AML-193 (cell line): ENCODE results near the gene NR2F1.

Experiments used
- DNase-seq, 2 experiments: peaks; one replicate each; lab custom pipeline; 2025; lab: John Stamatoyannopoulos, UW

NR2F1 gene

GRCh38 chr5:93591323-93591945, 8.4 kb downstream of the NR2F1 start:
- DNase-seq: no peak

DNA sequence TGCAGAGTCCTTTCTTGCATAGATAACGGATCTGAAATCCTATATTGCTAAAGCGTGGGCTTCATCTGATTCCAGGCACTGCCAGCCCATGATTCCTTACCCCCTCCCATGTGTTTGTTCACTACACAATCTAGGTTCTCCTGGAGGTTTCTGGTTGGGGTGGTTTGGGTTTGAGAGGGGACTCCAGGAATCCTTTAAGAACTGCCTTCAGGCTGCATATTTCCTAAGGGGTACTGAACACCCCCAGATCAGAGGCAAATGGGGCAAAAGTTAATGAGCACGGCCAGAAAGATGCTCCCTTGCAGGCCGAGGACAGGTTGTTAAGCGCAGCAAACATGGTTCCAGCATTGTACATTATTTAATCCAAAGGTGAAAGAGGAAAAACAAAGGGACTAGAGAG, 9.9 kb downstream of the NR2F1 start:
- no peak for DNase-seq

DNA sequence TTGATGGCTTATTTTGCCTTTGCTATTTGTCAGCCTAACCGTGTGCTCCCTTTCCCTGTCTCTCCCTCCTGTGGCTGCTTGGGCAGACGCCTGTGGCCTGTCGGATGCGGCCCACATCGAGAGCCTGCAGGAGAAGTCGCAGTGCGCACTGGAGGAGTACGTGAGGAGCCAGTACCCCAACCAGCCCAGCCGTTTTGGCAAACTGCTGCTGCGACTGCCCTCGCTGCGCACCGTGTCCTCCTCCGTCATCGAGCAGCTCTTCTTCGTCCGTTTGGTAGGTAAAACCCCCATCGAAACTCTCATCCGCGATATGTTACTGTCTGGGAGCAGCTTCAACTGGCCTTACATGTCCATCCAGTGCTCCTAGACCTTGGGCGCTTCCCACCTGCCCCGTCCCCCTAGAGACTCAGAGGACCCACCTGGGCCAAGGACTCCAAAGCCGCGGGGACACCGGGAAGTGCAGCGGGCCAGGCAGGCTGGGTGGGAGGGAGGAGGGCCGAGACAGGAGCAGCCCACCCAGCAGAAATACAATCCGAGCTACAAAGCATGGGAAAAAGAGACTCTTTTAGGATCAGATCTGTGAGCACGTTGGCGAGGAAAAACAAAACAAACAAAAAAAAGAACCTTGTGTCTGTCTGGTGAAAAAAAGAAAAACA, 10.6 kb downstream of the NR2F1 start:
- DNase-seq: no peak

- no peak for DNase-seq
Observed at GRCh38 chr5:93594591-93595419, 11.8 kb downstream of the NR2F1 start.

DNA sequence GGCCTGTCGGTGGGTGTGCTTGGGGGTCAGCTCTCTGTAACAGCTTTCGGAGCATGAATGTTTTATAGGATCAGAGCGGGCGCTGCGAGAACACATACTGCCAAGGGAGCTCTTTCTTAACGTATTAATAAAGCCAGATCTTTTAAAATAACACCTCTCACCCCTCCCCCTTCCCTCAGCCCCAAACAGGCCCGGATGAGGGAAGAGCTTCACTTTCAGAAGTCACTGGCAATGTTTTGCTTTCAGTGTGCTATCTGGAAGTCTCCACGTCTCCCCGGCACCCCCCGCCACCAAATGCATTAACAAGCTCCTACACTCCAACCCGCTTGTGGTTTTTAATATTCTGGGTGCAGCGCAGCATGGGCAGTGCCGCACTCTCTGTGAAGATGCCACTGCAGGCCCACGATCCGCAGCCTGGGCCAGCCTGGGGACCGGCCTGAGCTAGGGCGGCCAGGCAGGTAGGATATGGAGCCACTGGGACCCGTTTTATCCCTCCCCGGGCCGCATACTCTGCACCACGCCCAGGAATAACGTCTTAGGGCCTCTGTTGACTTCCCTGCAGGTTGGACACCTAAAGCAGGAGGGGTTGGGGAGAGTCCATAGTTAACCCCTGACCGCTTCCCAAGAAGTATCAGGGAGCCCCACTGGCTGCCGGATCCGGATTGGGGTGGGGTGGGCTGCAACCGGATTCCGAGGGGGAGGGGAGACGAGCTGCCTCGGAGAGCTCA, 12.6 kb downstream of the NR2F1 start:
- DNase-seq: no peak

- no peak for DNase-seq
Observed at GRCh38 chr5:93596310-93596675, 13.3 kb downstream of the NR2F1 start.

GRCh38 chr5:93596676-93597490, 13.9 kb downstream of the NR2F1 start:
- DNase-seq: peak; percentile 20 to 48

- no peak for DNase-seq
Observed at GRCh38 chr5:93598091-93599000, 15.3 kb downstream of the NR2F1 start.

- no peak for DNase-seq
Observed at GRCh38 chr5:93599001-93599379, 16.0 kb downstream of the NR2F1 start.

DNA sequence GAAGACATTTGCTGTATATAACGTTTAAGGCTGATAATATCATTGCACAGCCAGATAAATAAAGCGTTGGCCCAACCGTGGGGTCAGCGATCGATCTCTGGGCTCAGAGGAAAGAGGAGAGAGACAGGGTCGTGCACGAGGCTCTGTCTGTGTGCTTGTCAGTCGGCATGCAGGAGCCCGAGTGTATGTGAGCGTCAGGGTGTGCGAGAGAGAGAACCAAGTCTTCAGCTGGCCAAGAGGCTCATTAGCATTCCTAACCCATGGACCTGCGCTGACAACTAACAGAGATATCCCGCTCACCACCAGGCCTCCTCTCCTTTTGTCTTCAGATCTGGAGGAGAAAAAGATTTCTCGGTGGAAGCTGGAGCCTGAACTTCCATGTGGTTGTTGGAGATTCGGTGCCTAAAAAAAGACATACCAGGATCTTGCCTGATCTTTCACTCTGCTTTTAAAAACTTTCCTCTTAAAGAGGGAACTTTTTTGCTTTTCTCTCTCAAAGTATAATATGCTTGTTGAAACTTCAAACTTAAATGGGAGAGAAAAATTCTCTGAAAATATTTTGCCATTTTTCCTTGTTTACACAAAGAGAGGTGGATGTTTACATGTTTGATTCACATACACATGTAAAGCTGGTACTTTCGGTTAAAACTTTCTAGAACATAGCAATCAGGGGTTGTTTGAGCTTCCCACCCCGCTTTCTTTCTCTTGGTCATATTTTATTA, 16.5 kb downstream of the NR2F1 start:
- no peak for DNase-seq

- no peak for DNase-seq
Observed at GRCh38 chr5:93600409-93601070, 17.5 kb downstream of the NR2F1 start.

DNA sequence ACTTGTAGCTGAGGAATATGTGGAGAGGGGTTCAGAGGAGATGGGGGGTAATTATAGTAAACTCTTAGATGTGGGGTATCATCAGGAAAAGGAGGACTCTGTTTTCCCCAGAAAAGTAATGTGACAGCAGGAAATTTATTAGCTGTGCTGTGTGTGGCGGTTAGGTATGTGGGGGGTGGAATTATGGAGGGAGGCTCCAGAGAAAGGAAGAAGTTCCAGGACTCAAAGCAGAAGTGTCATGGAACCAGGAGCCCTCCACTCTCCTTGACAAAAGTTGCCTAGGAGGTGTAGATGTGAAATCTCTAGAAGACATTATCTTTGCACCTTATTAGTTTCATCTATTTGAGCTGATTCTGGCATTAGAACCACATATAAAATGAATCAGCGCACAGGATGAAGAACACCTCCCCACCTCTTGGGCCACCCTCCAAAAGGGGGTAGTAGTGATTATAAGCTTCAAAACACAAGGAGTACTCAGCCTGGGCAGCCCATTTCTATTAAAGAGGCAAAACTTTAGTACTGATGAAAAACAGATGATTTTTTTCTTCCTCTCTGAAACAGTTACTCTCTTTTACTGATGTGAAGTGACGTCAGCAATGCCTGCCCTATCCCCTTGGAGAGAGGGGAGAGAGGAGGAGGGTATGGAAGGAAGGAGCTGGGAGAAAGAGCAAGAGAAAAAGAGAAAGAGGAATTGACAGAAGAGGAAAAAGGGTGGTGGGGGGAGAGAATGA, 18.2 kb downstream of the NR2F1 start:
- no peak for DNase-seq

DNA sequence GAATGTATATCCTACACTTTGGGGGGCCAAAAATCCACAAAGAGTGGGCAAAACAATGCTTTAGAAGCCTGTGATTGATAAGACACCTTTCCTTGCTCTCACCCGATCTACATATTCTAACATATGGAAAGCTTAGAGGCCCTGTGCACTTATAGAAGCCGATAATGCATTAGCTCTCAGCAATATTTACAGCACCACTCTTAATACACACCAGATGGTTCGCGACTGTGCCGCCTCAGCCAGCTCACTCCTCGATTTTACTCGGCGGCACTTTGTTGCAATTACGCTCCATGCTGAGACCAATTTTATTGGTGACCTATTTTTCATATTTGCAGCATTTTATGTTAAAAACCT, 18.8 kb downstream of the NR2F1 start:
- no peak for DNase-seq

GRCh38 chr5:93602241-93603077, 19.4 kb downstream of the NR2F1 start:
- no peak for DNase-seq

- no peak for DNase-seq
Observed at GRCh38 chr5:93603078-93603792, 20.2 kb downstream of the NR2F1 start.

DNA sequence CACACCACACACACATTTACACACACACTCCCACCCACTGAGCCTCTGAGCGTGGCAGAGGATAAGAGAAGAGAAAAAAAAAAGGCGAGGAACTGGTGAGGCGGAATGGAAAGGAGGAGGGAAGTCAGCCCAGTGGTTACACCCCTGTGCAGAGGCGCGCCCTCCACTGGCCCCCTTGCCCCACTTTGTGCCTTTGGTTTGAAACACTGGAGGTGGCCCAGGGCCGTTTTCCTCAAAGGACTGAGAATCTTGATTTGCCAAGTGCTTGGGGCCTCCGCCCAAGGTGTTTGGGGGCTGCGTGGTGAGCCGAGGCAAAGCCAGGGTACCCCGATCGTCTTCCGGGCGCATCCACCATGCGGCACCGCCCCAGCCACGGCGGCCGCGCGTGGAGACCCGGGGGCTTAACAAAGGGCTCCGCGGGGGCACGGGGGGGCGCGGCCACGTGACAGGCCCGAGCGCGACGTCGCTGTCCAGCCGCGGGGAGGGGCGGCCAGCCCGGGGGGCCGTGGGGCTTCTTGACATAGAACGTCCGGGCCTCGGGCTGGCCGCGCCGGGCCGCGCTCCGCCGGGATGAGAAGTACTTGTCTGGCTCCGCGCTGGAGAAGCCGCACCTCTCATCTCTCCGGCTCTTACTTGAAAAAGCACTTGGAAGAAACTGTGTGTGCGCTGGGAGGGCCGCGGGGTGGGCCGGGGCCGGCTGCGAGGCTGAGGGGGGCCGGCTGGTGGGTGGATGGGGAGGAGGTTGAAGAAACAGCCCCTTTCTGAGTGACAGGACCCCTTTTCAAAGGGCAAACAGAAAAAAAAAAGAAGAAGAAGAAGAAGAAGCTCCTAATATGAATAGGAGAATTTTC, 21.0 kb downstream of the NR2F1 start:
- no peak for DNase-seq
